AG04450 (cell line): Measurements from ENCODE around the gene SCO1. TPM values are rescaled to one million over a fixed set of nuclear protein-coding genes. Genes with fewer than 3 reads are reported as not detected.
A peak's percentile ranks its signal among the peaks of the same experiment; 100 is the strongest.
"Not testable (repeated sequence)": the region's sequence is repeated elsewhere in the genome, so short reads cannot be mapped to it uniquely, and the experiment has no call there.

Source experiments
- CTCF ChIA-PET: fragments of 300-600, 350-600 bp; formaldehyde crosslinking; extraction: SDS; loops from one replicate; lab custom pipeline; 2022; ENCODE audit warnings: antibody characterized with exemption, inconsistent platforms; lab: Charles Lee
- POLR2A ChIA-PET: fragments of 350-600 bp; formaldehyde crosslinking; extraction: SDS; loops from one replicate; lab custom pipeline; 2021; ENCODE audit warnings: antibody characterized with exemption, inconsistent platforms; lab: Yijun Ruan, JAX
- DNase-seq: peaks from one replicate; pipeline ENCODE4 v3.0.0-alpha.2; 2011; ENCODE audit warnings: low read depth, low spot score
- H3K27ac ChIP-seq: one replicate; pipeline ENCODE4 v1.5.1; 2012; ENCODE audit warnings: low read depth, low read length, control low read depth
- H3K27me3 ChIP-seq: one replicate; pipeline ENCODE4 v1.6.0; 2012; ENCODE audit warnings: low read length; ENCODE audit not compliant: control insufficient read depth, insufficient read depth
- H3K4me3 ChIP-seq: 2 replicates; pipeline ENCODE4 v1.5.1; 2011; ENCODE audit warnings: mild to moderate bottlenecking, low read depth, low read length, control low read depth
- H3K9me3 ChIP-seq: 2 replicates; pipeline ENCODE4 v1.5.1; 2012; ENCODE audit warnings: low read length; ENCODE audit not compliant: control insufficient read depth, insufficient read depth
- CTCF ChIP-seq: IDR thresholded peaks from 2 replicates; pipeline ENCODE4 v1.5.1; 2011; ENCODE audit warnings: low read depth, low read length, control low read depth, inconsistent platforms
- polyA plus RNA-seq: library from polyadenylated mRNA; depleted of rRNA; stranded (reverse); fragments of >200 nt; gene quantifications from 2 replicates; pipeline ENCODE4 v1.2.3, GENCODE V29; 2011

The SCO1 gene
- polyA plus RNA-seq, 1 experiment: 28.5 TPM

- H3K9me3 ChIP-seq: no peaks in the 10 kb centered on the region
- H3K27me3 ChIP-seq: peaks cover 14% of the 10 kb centered on the region
- TF ChIP-seq CTCF: no peak
- no peak overlapping the region for H3K4me3 ChIP-seq
- POLR2A ChIA-PET: no interaction called here
- CTCF ChIA-PET: interaction anchor here (0.6 to 3.3 kb wide), 30 partner anchors 10 to 1249 kb away, joined by 3 to 75 read pairs (median 6); no protein-coding TSS in a partner anchor
- DNase-seq: no peak
- no peak overlapping the region for H3K27ac ChIP-seq
These were observed 40.4 kb upstream of the SCO1 start for GRCh38 chr17:10737736-10738135.

GRCh38 chr17:10737168-10737622, 39.9 kb upstream of the SCO1 start:
- POLR2A ChIA-PET: no interaction called here
- no peaks in the 10 kb centered on the region for H3K9me3 ChIP-seq
- no peak overlapping the region for H3K4me3 ChIP-seq
- CTCF ChIA-PET: interaction anchor here (0.5 to 3.3 kb wide), 45 partner anchors 10 to 1249 kb away, joined by 3 to 75 read pairs (median 4); no protein-coding TSS in a partner anchor
- H3K27me3 ChIP-seq: peaks cover 14% of the 10 kb centered on the region
- peak; percentile 82 for TF ChIP-seq CTCF
- peak; percentile 24 for DNase-seq
- H3K27ac ChIP-seq: no peak overlapping the region

GRCh38 chr17:10735821-10736220, 38.5 kb upstream of the SCO1 start:
- TF ChIP-seq CTCF: no peak
- H3K9me3 ChIP-seq: no peaks in the 10 kb centered on the region
- ChIA-PET POLR2A (no interaction called here), CTCF (interaction anchor here (0.6 to 3.3 kb wide), 9 partner anchors 12 to 1251 kb away, joined by 3 to 75 read pairs (median 12); no protein-coding TSS in a partner anchor)
- no peak for DNase-seq
- no peak overlapping the region for H3K27ac ChIP-seq
- no peak overlapping the region for H3K4me3 ChIP-seq
- peaks cover 12% of the 10 kb centered on the region for H3K27me3 ChIP-seq

- H3K9me3 ChIP-seq: no peaks in the 10 kb centered on the region
- ChIA-PET POLR2A (no interaction called here), CTCF (interaction anchor here (0.6 to 3.3 kb wide), 6 partner anchors 12 to 1251 kb away, joined by 3 to 75 read pairs (median 10); no protein-coding TSS in a partner anchor)
- no peak overlapping the region for H3K27ac ChIP-seq
- DNase-seq: no peak
- no peak overlapping the region for H3K4me3 ChIP-seq
- no peak for TF ChIP-seq CTCF
- peaks cover 12% of the 10 kb centered on the region for H3K27me3 ChIP-seq
These were observed 37.9 kb upstream of the SCO1 start for GRCh38 chr17:10735251-10735650.

GRCh38 chr17:10733666-10734065, 36.3 kb upstream of the SCO1 start:
- DNase-seq: no peak
- no peak for TF ChIP-seq CTCF
- Histone ChIP-seq H3K27me3 (peaks cover 6% of the 10 kb centered on the region), H3K4me3 (no peak overlapping the region), H3K27ac (no peak overlapping the region), H3K9me3 (no peaks in the 10 kb centered on the region)
- CTCF ChIA-PET: interaction anchor here (1.2 kb wide), 1 partner anchor 111 kb away, joined by 3 read pairs; no protein-coding TSS in a partner anchor
- POLR2A ChIA-PET: no interaction called here

- not testable (repeated sequence) for DNase-seq
These were observed 34.8 kb upstream of the SCO1 start for GRCh38 chr17:10732121-10732520.

More at GRCh38 chr17:10732121-10732520, 34.8 kb upstream of the SCO1 start:
- H3K27me3 ChIP-seq, H3K27ac ChIP-seq, H3K9me3 ChIP-seq, H3K4me3 ChIP-seq, POLR2A ChIA-PET: not testable (repeated sequence)
- CTCF ChIA-PET: interaction anchor here (3.3 kb wide), 1 partner anchor 86 kb away, joined by 20 read pairs; no protein-coding TSS in a partner anchor
